Trophoblast cell (in vitro differentiated cells and primary cell): ENCODE measurements around the gene TOMM34.

ENCODE experiments used
- DNase-seq, 2 donors: peaks; one replicate each; pipeline ENCODE4 v3.0.0-alpha.2; 2016
- H2AFZ ChIP-seq: 2 replicates; pipeline ENCODE4 v1.6.1; 2013; ENCODE audit warnings: low read length, moderate library complexity, mild to moderate bottlenecking; ENCODE audit not compliant: insufficient read depth, poor library complexity
- H2AK5ac ChIP-seq: 2 replicates; pipeline ENCODE4 v1.6.1; 2013; ENCODE audit warnings: mild to moderate bottlenecking, low read length
- H2BK120ac ChIP-seq: 2 replicates; pipeline ENCODE4 v1.6.1; 2013; ENCODE audit warnings: low read length, mild to moderate bottlenecking, moderate library complexity; ENCODE audit not compliant: insufficient read depth, poor library complexity
- H2BK12ac ChIP-seq: 2 replicates; pipeline ENCODE4 v1.6.1; 2013; ENCODE audit warnings: mild to moderate bottlenecking, low read length, moderate library complexity
- H2BK5ac ChIP-seq: 2 replicates; pipeline ENCODE4 v1.6.1; 2013; ENCODE audit warnings: low read length, low read depth, moderate library complexity, mild to moderate bottlenecking; ENCODE audit not compliant: poor library complexity
- H3K14ac ChIP-seq: 2 replicates; pipeline ENCODE4 v1.6.1; 2013; ENCODE audit warnings: mild to moderate bottlenecking, low read length
- H3K18ac ChIP-seq: 2 replicates; pipeline ENCODE4 v1.6.1; 2013; ENCODE audit warnings: mild to moderate bottlenecking, low read length
- H3K23ac ChIP-seq: 2 replicates; pipeline ENCODE4 v1.6.1; 2013; ENCODE audit warnings: low read length
- H3K27ac ChIP-seq: 2 replicates; pipeline ENCODE4 v1.5.1; 2013; ENCODE audit warnings: low read depth, mild to moderate bottlenecking, inconsistent platforms, low read length, moderate library complexity
- H3K27me3 ChIP-seq: 2 replicates; pipeline ENCODE4 v1.6.1; 2013; ENCODE audit warnings: inconsistent platforms, mild to moderate bottlenecking, low read length, moderate library complexity; ENCODE audit not compliant: insufficient read depth
- H3K36me3 ChIP-seq, 2 experiments: 1 replicate in 1 of 2; 2 replicates in 1 of 2; pipeline ENCODE4 v1.6.1; 2013; ENCODE audit warnings: low read length in 2 of 2, mild to moderate bottlenecking in 2 of 2, moderate library complexity in 1 of 2; ENCODE audit not compliant: insufficient read depth in 2 of 2, control insufficient read depth in 1 of 2
- H3K4ac ChIP-seq: 2 replicates; pipeline ENCODE4 v1.6.1; 2013; ENCODE audit warnings: low read depth, mild to moderate bottlenecking, low read length, moderate library complexity
- H3K4me1 ChIP-seq, 2 experiments: 1 replicate in 1 of 2; 2 replicates in 1 of 2; pipeline ENCODE4 v1.6.1; 2013; ENCODE audit warnings: low read length in 2 of 2, mild to moderate bottlenecking in 2 of 2, moderate library complexity in 1 of 2; ENCODE audit not compliant: insufficient read depth in 2 of 2, control insufficient read depth in 1 of 2
- H3K4me2 ChIP-seq: 2 replicates; pipeline ENCODE4 v1.6.1; 2013; ENCODE audit warnings: inconsistent platforms, mild to moderate bottlenecking, low read length, moderate library complexity
- H3K4me3 ChIP-seq: 2 replicates; pipeline ENCODE4 v1.5.1; 2013; ENCODE audit warnings: mild to moderate bottlenecking, low read depth, low read length, inconsistent platforms
- H3K79me1 ChIP-seq: one replicate; pipeline ENCODE4 v1.6.1; 2013; ENCODE audit warnings: low read length
- H3K79me2 ChIP-seq: 2 replicates; pipeline ENCODE4 v1.6.1; 2013; ENCODE audit warnings: low read length, mild to moderate bottlenecking; ENCODE audit not compliant: control insufficient read depth, insufficient read depth, poor library complexity
- H3K9ac ChIP-seq: 2 replicates; pipeline ENCODE4 v1.6.1; 2013; ENCODE audit warnings: mild to moderate bottlenecking, low read length
- H3K9me3 ChIP-seq: 2 replicates; pipeline ENCODE4 v1.6.1; 2013; ENCODE audit warnings: low read depth, mild to moderate bottlenecking, control low read depth, inconsistent platforms, low read length; ENCODE audit not compliant: insufficient read depth
- H4K12ac ChIP-seq: 2 replicates; pipeline ENCODE4 v1.6.1; 2013; ENCODE audit warnings: low read depth, mild to moderate bottlenecking, low read length, moderate library complexity
- H4K8ac ChIP-seq: 2 replicates; pipeline ENCODE4 v1.6.1; 2013; ENCODE audit warnings: low read depth, mild to moderate bottlenecking, low read length, moderate library complexity
- H4K91ac ChIP-seq: one replicate; pipeline ENCODE4 v1.6.1; 2013; ENCODE audit warnings: low read depth, mild to moderate bottlenecking, low read length, moderate library complexity
- WGBS: extraction: QIAGEN DNeasy Blood & Tissue Kit; methylation state at CpG from one replicate; pipeline ENCODE4 v1.1.7; 2013; ENCODE audit warnings: missing lambda C conversion rate; ENCODE audit not compliant: insufficient read length, insufficient coverage; ENCODE audit errors: extremely low coverage; 5-methylcytosine and 5-hydroxymethylcytosine counted together

TOMM34 gene

DNA sequence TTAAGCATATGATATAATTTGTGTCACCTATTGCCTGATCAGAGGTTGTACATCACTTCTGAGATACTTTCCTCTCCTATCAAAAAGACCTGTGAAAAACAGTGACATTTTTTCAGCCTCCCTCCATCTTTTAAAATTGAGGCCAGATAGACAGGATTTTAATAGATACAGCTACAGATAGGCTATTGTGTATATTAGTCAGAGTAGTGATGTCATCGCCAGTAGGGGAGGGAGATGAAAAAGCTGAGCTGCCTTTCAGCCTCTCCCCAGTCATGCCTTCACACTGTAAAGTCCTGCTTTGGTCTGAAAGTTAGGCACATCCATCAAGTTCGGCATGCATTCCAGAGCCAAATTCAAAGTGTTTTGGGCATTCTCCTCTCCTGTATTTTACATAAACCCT is 58.2 kb downstream of the TOMM34 start:
- Histone ChIP-seq H3K14ac (no peak overlapping the region), H3K9ac (no peak overlapping the region), H2BK5ac (no peak overlapping the region), H3K27me3 (no peaks in the 10 kb centered on the region), H3K4me2 (no peak overlapping the region), H3K36me3 (peaks cover 6 to 27% of the 10 kb centered on the region in 2 experiments), H3K4me1 (peaks cover 2 to 4% of the 10 kb centered on the region in 2 experiments), H4K91ac (no peak overlapping the region), H4K8ac (no peak overlapping the region), H4K12ac (no peak overlapping the region), H3K79me1 (no peaks in the 10 kb centered on the region), H3K27ac (no peak overlapping the region), H2AK5ac (no peak overlapping the region), H3K23ac (no peak overlapping the region), H3K4me3 (no peak overlapping the region), H2AFZ (no peak overlapping the region), H3K18ac (no peak overlapping the region), H3K4ac (peak overlapping the region; percentile 12), H3K79me2 (peaks cover 8% of the 10 kb centered on the region), H2BK12ac (no peak overlapping the region), H3K9me3 (no peaks in the 10 kb centered on the region), H2BK120ac (no peak overlapping the region)
- no CpG with 5 or more reads among the region's 2 CpGs for WGBS
- DNase-seq: no peak

DNA sequence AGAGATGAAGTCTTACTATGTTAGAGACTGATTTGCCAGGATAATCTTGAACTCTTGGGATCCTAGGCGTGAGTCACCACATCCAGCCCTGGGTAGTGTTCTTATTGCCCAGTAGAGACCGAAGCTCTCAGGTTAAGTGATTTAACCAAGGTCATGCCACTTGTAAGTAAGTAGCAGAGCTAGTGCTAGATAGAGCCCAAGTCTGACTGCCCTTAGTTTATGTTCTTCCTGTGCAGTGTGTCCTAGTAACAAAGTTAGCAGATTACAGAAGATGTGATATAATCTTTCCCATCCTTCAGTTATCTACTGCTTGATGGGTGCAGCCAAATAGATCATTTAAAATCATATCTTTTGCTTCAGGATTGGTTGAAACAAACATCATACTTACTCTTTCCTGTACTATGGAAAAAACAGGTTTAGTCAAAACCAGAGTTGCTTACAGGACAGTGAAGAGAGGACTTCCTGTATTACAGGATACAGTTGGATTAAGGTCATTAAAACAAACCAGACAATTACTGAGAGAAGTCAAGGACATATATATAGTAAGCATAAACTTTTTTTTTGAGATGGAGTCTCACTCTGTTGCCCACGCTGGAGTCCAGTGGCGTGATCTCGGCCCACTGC is 59.9 kb downstream of the TOMM34 start:
- Histone ChIP-seq H3K9me3 (no peaks in the 10 kb centered on the region), H4K8ac (no peak overlapping the region), H3K79me1 (no peaks in the 10 kb centered on the region), H3K79me2 (peaks cover 10% of the 10 kb centered on the region), H3K4me2 (no peak overlapping the region), H3K4me1 (peaks cover 2 to 4% of the 10 kb centered on the region in 2 experiments), H3K36me3 (peaks cover 6 to 21% of the 10 kb centered on the region in 2 experiments), H3K27ac (no peak overlapping the region), H3K18ac (peak overlapping the region; percentile 10), H4K91ac (no peak overlapping the region), H2BK120ac (no peak overlapping the region), H2AK5ac (no peak overlapping the region), H3K14ac (no peak overlapping the region), H3K4ac (peak overlapping the region; percentile 68), H3K27me3 (no peaks in the 10 kb centered on the region), H4K12ac (no peak overlapping the region), H3K9ac (no peak overlapping the region), H3K23ac (no peak overlapping the region), H2BK5ac (no peak overlapping the region), H2BK12ac (no peak overlapping the region), H2AFZ (no peak overlapping the region), H3K4me3 (no peak overlapping the region)
- no peak for DNase-seq
- WGBS: no CpG with 5 or more reads among the region's 5 CpGs

DNA sequence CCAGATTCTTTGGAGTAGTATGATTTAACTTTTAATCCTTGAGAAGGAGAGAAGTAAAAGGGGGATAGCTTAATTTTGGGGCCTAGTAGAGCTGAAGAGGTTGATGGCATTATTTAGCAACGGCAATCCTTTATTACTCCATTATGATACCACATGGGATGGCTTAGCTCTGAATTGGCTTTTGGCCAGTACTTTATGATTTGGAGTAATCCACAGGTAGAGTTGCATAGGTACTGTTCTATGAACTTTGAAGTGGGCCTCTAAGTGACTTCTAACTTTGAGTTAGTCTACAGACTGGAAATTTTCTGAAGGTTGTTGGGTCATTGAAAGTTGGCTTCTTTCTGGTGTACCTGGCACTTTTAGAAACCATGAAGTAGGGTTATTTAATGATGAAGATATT is 63.1 kb downstream of the TOMM34 start:
- no CpG with 5 or more reads among the region's 1 CpG for WGBS

GRCh38 chr20:44896583-44896982 is 63.6 kb downstream of the TOMM34 start:
- Histone ChIP-seq H3K79me1 (no peaks in the 10 kb centered on the region), H3K36me3 (peaks cover 8 to 9% of the 10 kb centered on the region in 2 experiments), H2BK120ac (no peak overlapping the region), H3K27ac (no peak overlapping the region), H3K4me2 (no peak overlapping the region), H2BK5ac (no peak overlapping the region), H3K9me3 (no peaks in the 10 kb centered on the region), H4K8ac (no peak overlapping the region), H3K9ac (no peak overlapping the region), H4K12ac (no peak overlapping the region), H3K18ac (no peak overlapping the region), H2AK5ac (no peak overlapping the region), H4K91ac (no peak overlapping the region), H3K4me3 (no peak overlapping the region), H3K14ac (no peak overlapping the region), H2BK12ac (no peak overlapping the region), H2AFZ (no peak overlapping the region), H3K4ac (peak overlapping the region; percentile 88), H3K79me2 (peaks cover 18% of the 10 kb centered on the region), H3K4me1 (peaks cover 2 to 4% of the 10 kb centered on the region in 2 experiments), H3K27me3 (no peaks in the 10 kb centered on the region), H3K23ac (no peak overlapping the region)
- DNase-seq: peak in 1 of 2 donors; percentile 27
- no CpG with 5 or more reads among the region's 1 CpG for WGBS

More for the DNA sequence above, 63.1 kb downstream of the TOMM34 start:
- Histone ChIP-seq H3K27ac (no peak overlapping the region), H4K91ac (no peak overlapping the region), H3K79me1 (no peaks in the 10 kb centered on the region), H3K9ac (no peak overlapping the region), H3K36me3 (peaks cover 8 to 11% of the 10 kb centered on the region in 2 experiments), H3K27me3 (no peaks in the 10 kb centered on the region), H2BK12ac (no peak overlapping the region), H2BK120ac (no peak overlapping the region), H3K23ac (no peak overlapping the region), H3K4me2 (no peak overlapping the region), H3K4ac (peak overlapping the region; percentile 75), H4K8ac (no peak overlapping the region), H2AK5ac (no peak overlapping the region), H3K14ac (no peak overlapping the region), H3K9me3 (no peaks in the 10 kb centered on the region), H3K4me1 (peaks cover 2 to 4% of the 10 kb centered on the region in 2 experiments), H3K79me2 (peaks cover 16% of the 10 kb centered on the region), H3K4me3 (no peak overlapping the region), H3K18ac (no peak overlapping the region), H2AFZ (no peak overlapping the region), H2BK5ac (no peak overlapping the region), H4K12ac (no peak overlapping the region)
- no peak for DNase-seq
